DOHH2 (cell line): ENCODE measurements around the gene EPN2.

ENCODE experiments used
- H3F3A ChIP-seq: fragments of 200-600 bp; sonication (generic), shearing (Covaris generic); 2 replicates; pipeline ENCODE4 v1.6.0; 2016; ENCODE audit warnings: antibody characterized with exemption, mild to moderate bottlenecking; ENCODE audit not compliant: control insufficient read depth, insufficient read depth
- H3K27ac ChIP-seq: fragments of 200-600 bp; sonication (generic); 2 replicates; pipeline ENCODE4 v1.5.1; 2014; ENCODE audit warnings: low read depth, mild to moderate bottlenecking, low read length, moderate library complexity
- H3K27me3 ChIP-seq: fragments of 200-600 bp; sonication (generic); 2 replicates; pipeline ENCODE4 v1.6.1; 2014; ENCODE audit warnings: mild to moderate bottlenecking, low read length, mixed read lengths; ENCODE audit not compliant: control insufficient read depth
- H3K36me3 ChIP-seq: fragments of 200-600 bp; sonication (generic); 2 replicates; pipeline ENCODE4 v1.6.1; 2014; ENCODE audit warnings: mild to moderate bottlenecking, low read length, moderate library complexity, mixed read lengths; ENCODE audit not compliant: control insufficient read depth
- H3K4me1 ChIP-seq: fragments of 200-600 bp; sonication (generic); 2 replicates; pipeline ENCODE4 v1.6.1; 2014; ENCODE audit warnings: mild to moderate bottlenecking, low read length, mixed read lengths; ENCODE audit not compliant: control insufficient read depth
- H3K4me2 ChIP-seq: fragments of 200-600 bp; sonication (generic); 2 replicates; pipeline ENCODE4 v1.6.0; 2014; ENCODE audit warnings: mild to moderate bottlenecking, low read length, moderate library complexity
- H3K4me3 ChIP-seq: fragments of 200-600 bp; sonication (generic); 2 replicates; pipeline ENCODE4 v1.5.1; 2014; ENCODE audit warnings: mild to moderate bottlenecking, low read length, mixed read lengths
- H3K79me2 ChIP-seq: fragments of 200-600 bp; sonication (generic); 2 replicates; pipeline ENCODE4 v1.6.1; 2014; ENCODE audit warnings: mild to moderate bottlenecking, low read length, mixed read lengths; ENCODE audit not compliant: control insufficient read depth
- H3K9me2 ChIP-seq: fragments of 200-600 bp; sonication (generic); replicated peaks from 2 replicates; pipeline ENCODE4 v1.6.1; 2014; ENCODE audit warnings: mild to moderate bottlenecking, low read length, mixed read lengths; ENCODE audit not compliant: control insufficient read depth
- H3K9me3 ChIP-seq: fragments of 200-600 bp; sonication (generic); 2 replicates; pipeline ENCODE4 v1.6.1; 2014; ENCODE audit warnings: antibody characterized with exemption, low read length, mixed read lengths; ENCODE audit not compliant: control insufficient read depth, insufficient read depth
- H4K20me1 ChIP-seq: fragments of 200-600 bp; sonication (generic); 2 replicates; pipeline ENCODE4 v1.6.0; 2014; ENCODE audit warnings: low read depth, mild to moderate bottlenecking, antibody characterized with exemption, low read length, moderate library complexity; ENCODE audit not compliant: control insufficient read depth, insufficient read depth
- EZH2phosphoT487 ChIP-seq: fragments of 200-600 bp; sonication (generic); IDR thresholded peaks from 2 replicates; pipeline ENCODE4 v1.6.1; 2017; ENCODE audit warnings: borderline replicate concordance, mild to moderate bottlenecking, antibody characterized with exemption, low read length, moderate library complexity, mixed read lengths
- TF ChIP-seq, protein P1 (sequence below): fragments of 200-600 bp; sonication (generic); IDR thresholded peaks from one replicate; pipeline ENCODE4 v1.5.1; 2014; ENCODE audit warnings: antibody characterized with exemption, mild to moderate bottlenecking, low read depth, low read length; ENCODE audit not compliant: poor library complexity, severe bottlenecking

EPN2 gene

DNA sequence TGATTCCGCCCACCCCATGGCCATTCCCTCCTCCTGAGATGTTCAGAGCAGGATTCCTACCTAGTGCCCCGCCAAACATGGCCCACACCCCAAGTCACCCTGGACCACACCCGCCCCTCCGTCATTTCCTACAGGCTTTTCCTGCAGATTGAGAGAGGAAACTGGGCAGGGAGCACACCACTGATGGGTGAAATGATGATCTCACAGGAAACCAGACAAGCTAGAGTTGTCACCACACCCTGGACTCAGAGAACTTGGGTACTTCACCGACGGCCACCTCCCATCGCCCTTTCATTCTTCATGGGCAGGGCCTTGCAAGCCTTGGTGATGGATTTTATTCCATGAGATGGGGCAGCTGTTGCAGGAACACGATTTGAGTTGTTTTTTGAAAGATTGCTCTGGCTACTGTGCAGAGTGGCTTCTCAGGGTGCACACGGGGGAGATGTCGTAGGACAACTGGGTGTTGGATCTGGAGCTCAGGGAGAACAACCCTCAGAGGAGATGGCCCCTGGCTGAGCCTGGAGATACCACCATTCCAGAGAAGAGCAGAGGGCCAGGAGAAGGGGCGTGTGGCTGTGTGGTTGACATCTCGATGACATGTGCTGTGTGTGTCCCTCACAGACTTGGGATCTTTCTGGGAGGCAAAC is 132.8 kb downstream of the EPN2 start:
- peaks cover 5% of the 10 kb centered on the region; the same call in 1 of the 2 replicates for H3F3A ChIP-seq
- no peaks in the 10 kb centered on the region for H3K9me3 ChIP-seq
- no peaks in the 10 kb centered on the region for H3K79me2 ChIP-seq
- H4K20me1 ChIP-seq, result no peaks in the 10 kb centered on the region
- no peaks in the 10 kb centered on the region for H3K36me3 ChIP-seq
- no peak overlapping the region for H3K27ac ChIP-seq
- no peak overlapping the region for H3K4me3 ChIP-seq
- H3K9me2 ChIP-seq, result no peaks in the 10 kb centered on the region
- no peak overlapping the region for H3K4me2 ChIP-seq
- no peaks in the 10 kb centered on the region for H3K4me1 ChIP-seq
- TF ChIP-seq EZH2phosphoT487, result no peak
- TF ChIP-seq, protein P1, sequence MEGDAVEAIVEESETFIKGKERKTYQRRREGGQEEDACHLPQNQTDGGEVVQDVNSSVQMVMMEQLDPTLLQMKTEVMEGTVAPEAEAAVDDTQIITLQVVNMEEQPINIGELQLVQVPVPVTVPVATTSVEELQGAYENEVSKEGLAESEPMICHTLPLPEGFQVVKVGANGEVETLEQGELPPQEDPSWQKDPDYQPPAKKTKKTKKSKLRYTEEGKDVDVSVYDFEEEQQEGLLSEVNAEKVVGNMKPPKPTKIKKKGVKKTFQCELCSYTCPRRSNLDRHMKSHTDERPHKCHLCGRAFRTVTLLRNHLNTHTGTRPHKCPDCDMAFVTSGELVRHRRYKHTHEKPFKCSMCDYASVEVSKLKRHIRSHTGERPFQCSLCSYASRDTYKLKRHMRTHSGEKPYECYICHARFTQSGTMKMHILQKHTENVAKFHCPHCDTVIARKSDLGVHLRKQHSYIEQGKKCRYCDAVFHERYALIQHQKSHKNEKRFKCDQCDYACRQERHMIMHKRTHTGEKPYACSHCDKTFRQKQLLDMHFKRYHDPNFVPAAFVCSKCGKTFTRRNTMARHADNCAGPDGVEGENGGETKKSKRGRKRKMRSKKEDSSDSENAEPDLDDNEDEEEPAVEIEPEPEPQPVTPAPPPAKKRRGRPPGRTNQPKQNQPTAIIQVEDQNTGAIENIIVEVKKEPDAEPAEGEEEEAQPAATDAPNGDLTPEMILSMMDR, result no peak
- H3K27me3 ChIP-seq, result no peaks in the 10 kb centered on the region

DNA sequence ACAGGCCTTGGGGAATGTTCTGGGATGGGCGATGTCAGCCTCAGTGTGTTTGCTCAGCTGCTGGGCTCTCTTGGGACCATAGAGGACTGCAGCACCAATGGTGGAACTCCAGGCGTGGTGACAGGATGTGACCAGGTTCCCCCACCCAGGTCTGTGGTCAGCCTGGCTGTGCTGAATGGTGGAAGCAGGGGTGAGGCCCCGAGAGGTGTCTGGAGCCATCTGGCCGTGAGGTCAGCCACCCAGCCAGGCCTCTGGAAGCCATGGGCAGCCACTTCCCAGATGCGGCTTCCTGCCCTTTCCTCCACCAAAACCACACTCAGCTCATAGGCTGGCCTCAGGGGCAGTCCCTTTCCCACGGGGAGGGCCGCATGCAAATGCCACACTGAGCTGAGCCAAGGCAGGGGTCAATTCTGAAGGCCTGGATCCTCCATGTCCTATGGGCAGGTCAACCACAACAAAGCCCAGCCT is 133.4 kb downstream of the EPN2 start:
- Histone ChIP-seq H3K9me3 (no peaks in the 10 kb centered on the region), H3F3A (peaks cover 5% of the 10 kb centered on the region; the same call in 1 of the 2 replicates), H3K4me1 (no peaks in the 10 kb centered on the region), H3K27me3 (no peaks in the 10 kb centered on the region), H3K4me2 (no peak overlapping the region), H3K9me2 (no peaks in the 10 kb centered on the region), H3K27ac (no peak overlapping the region), H3K79me2 (no peaks in the 10 kb centered on the region), H3K36me3 (no peaks in the 10 kb centered on the region), H4K20me1 (no peaks in the 10 kb centered on the region), H3K4me3 (no peak overlapping the region)
- no peak for TF ChIP-seq EZH2phosphoT487
- TF ChIP-seq, protein P1, result no peak

GRCh38 chr17:19371259-19372010 is 134.3 kb downstream of the EPN2 start:
- Histone ChIP-seq H3K9me2 (no peaks in the 10 kb centered on the region), H3F3A (peaks cover 5% of the 10 kb centered on the region; the same call in 1 of the 2 replicates), H3K79me2 (peaks cover 4% of the 10 kb centered on the region; the same call in 1 of the 2 replicates), H3K4me2 (no peak overlapping the region), H4K20me1 (no peaks in the 10 kb centered on the region), H3K9me3 (no peaks in the 10 kb centered on the region), H3K27me3 (no peaks in the 10 kb centered on the region), H3K36me3 (no peaks in the 10 kb centered on the region), H3K27ac (no peak overlapping the region), H3K4me3 (no peak overlapping the region), H3K4me1 (no peaks in the 10 kb centered on the region)
- TF ChIP-seq, protein P1, result no peak
